GM20000 (cell line): ENCODE measurements around the gene ITPKB.

Experiments
- DNase-seq: peaks from one replicate; pipeline ENCODE4 v3.0.0; 2012; ENCODE audit warnings: low spot score
- CTCF ChIP-seq: IDR thresholded peaks from 2 replicates; pipeline ENCODE4 v1.5.1; 2012; ENCODE audit warnings: mild to moderate bottlenecking, control low read depth; ENCODE audit errors: extremely low read depth, missing control alignments

ITPKB gene

GRCh38 chr1:226679262-226679661 lies 59.8 kb downstream of the ITPKB start:
- DNase-seq: no peak
- no peak for TF ChIP-seq CTCF

GRCh38 chr1:226678701-226679100 lies 60.4 kb downstream of the ITPKB start:
- DNase-seq: no peak
- no peak for TF ChIP-seq CTCF

GRCh38 chr1:226678251-226678650 lies 60.8 kb downstream of the ITPKB start:
- TF ChIP-seq CTCF: no peak
- no peak for DNase-seq

GRCh38 chr1:226677027-226678020 lies 61.8 kb downstream of the ITPKB start:
- DNase-seq: no peak
- TF ChIP-seq CTCF: no peak

- DNase-seq: no peak
- no peak for TF ChIP-seq CTCF
Measured at GRCh38 chr1:226676381-226676780, 62.7 kb downstream of the ITPKB start.

GRCh38 chr1:226675715-226676357 lies 63.2 kb downstream of the ITPKB start:
- DNase-seq: no peak
- TF ChIP-seq CTCF: no peak
